C4-2B (cell line): ENCODE measurements around the gene ZNF718.
"Not testable (repeated sequence)": the region's sequence is repeated elsewhere in the genome, so short reads cannot be mapped to it uniquely, and the experiment has no call there.

Experiments
- ZFX ChIP-seq: fragments of 450-650 bp; IDR thresholded peaks from 2 replicates; pipeline ENCODE4 v1.6.1; 2017
- TF ChIP-seq, protein P1 (sequence below): fragments of 450-650 bp; conservative IDR thresholded peaks from 2 replicates; pipeline ENCODE4 v1.5.1; 2017; ENCODE audit warnings: mild to moderate bottlenecking

DNA sequence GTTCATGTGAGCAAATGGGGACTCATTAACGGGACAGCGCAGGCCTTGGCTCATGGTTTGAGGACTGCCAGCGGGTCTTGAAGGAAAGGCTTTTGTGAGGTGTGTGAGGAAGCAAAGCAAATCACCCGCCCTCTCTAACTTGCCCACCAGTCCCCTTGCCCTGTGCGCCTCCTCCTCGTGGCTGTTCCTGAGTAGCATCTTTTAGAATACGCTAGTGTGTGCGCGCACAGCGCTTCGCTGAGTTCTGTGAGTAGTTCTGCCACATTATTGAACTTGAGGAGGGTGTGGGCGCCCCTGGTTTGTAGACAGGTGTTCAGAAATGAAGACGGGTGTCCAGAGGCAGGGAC, 88.9 kb downstream of the ZNF718 start:
- TF ChIP-seq, protein P1, sequence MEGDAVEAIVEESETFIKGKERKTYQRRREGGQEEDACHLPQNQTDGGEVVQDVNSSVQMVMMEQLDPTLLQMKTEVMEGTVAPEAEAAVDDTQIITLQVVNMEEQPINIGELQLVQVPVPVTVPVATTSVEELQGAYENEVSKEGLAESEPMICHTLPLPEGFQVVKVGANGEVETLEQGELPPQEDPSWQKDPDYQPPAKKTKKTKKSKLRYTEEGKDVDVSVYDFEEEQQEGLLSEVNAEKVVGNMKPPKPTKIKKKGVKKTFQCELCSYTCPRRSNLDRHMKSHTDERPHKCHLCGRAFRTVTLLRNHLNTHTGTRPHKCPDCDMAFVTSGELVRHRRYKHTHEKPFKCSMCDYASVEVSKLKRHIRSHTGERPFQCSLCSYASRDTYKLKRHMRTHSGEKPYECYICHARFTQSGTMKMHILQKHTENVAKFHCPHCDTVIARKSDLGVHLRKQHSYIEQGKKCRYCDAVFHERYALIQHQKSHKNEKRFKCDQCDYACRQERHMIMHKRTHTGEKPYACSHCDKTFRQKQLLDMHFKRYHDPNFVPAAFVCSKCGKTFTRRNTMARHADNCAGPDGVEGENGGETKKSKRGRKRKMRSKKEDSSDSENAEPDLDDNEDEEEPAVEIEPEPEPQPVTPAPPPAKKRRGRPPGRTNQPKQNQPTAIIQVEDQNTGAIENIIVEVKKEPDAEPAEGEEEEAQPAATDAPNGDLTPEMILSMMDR: not testable (repeated sequence)
- TF ChIP-seq ZFX: not testable (repeated sequence)
